Stimulated activated CD4-positive, alpha-beta T cell treated with anti-CD3 and anti-CD28 coated beads, Interleukin-1b, Interleukin-23, amount 100 ng/mL, for 24 hours (primary cell): ENCODE data around the gene COPS4.
"Not testable (repeated sequence)": the region's sequence is repeated elsewhere in the genome, so short reads cannot be mapped to it uniquely, and the experiment has no call there.

ENCODE experiments used
- DNase-seq, 4 experiments: peaks; one replicate each; pipeline ENCODE4 v3.0.0-alpha.2; 2020; ENCODE audit warnings: low read depth in 4 of 4, low spot score in 1 of 4

Gene COPS4

DNA sequence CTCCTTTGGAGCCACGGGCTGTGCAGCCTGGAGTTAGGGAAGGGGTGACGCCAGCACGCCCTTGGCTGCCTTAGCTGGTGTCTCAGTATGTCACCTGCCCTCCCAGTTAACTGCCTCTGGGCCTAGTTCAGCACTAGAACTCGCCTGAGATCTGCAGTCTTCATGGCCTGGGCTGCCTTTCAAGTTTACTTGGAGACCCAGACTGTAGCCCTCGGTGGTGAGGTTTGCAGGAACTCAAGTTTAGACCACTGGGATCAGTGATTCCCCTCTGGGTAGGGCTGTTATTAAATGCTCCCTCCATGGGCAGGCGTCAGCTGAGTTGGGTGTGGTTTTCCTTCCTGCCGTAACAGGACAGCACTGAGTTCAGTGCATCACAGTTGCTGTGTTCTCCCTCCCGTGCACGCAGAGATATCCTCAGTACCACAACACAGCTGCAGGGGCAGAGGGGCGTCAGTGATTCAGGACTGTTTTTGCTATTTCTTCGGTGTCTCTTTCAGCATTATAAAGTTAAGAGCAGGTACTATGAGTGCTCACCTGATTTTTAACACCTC lies 49.0 kb downstream of the COPS4 start:
- peak in 1 of 4 experiments; percentile 7 for DNase-seq

DNA sequence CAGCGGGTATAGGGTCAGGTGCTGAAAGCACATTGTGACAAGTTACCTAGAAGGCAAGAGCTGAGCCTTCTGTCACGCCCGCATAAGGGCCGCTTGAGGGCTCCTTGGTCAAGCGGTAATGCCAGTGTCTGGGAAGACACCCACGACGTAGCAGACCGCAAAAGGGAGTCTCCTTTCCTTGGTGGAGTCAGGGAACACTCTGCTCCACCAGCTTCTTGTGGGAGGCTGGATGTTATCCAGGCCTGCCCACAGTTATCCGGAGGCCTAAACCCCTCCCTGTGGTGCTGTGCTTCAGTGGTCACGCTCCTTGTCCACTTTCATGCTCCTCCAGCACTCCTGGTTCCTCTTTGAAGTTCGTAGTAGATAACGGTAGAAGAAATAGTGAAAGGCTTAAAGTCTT lies 50.0 kb downstream of the COPS4 start:
- DNase-seq = not testable (repeated sequence)

GRCh38 chr4:83089410-83090157 lies 54.6 kb downstream of the COPS4 start:
- no peak for DNase-seq

DNA sequence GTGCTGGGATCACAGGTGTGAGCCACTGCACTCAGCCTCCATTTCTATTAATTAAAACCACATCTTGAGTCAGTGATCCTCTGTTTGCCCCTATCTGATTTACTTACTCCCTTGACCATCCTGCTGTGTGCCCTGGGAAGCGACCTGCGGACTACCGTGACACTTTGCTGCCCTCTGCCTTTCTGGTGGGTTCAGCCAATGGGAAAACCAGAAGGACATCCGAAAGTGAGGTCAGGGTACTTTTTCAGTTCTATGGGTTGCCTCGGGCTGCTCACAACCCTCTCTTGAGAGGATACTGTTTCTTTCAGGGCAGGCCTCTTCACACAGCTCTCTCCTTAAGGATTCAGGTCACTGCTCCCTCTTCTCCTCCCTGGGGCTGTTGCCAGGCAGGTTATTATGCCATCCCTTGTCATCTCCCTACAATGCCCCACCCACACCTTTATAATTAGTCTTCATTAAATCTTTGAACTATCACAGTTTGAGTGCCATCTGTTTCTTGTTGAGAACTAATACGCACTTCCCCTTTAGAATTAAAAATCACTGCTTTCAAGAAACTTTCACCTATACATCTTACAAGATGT lies 58.2 kb downstream of the COPS4 start:
- no peak for DNase-seq

DNA sequence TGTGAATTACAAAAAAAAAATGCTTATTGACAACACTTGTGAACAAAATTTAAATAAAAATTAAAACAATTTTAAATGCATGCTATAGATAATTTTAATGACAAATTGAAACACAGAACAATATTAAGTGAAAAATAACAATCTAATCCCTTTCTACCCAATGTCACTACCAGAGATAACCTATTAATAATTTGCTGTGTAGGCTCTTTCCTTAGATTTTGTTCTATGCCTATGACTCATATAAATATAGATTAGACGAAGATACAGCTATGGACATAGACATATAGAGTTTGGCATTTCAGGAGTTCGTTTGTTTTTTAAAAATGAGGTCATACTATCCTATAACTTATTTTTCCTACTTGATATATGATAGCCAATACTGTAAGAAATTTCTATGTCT lies 61.4 kb downstream of the COPS4 start:
- no peak for DNase-seq

DNA sequence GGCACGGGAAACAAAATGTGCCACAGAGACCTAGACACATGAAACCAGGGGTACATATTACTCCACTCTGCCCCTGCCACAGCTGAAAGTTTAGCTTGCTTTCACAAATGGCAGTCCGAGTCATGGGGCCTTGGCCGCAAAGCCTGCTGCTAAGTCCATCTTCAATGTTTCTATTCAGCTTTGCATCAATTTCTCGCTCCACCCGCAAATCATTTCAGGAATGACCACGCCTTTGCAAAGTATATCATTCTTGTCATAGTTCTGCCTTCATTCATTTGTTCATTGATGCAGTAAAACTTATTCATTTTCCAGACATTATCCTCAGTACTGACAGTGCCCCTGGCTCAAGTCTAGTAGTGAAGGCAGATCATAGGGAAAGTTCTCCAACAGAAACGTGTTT lies 70.0 kb downstream of the COPS4 start:
- no peak for DNase-seq

GRCh38 chr4:83107631-83108030 lies 72.6 kb downstream of the COPS4 start:
- peak in 1 of 4 experiments; percentile 45 for DNase-seq

DNA sequence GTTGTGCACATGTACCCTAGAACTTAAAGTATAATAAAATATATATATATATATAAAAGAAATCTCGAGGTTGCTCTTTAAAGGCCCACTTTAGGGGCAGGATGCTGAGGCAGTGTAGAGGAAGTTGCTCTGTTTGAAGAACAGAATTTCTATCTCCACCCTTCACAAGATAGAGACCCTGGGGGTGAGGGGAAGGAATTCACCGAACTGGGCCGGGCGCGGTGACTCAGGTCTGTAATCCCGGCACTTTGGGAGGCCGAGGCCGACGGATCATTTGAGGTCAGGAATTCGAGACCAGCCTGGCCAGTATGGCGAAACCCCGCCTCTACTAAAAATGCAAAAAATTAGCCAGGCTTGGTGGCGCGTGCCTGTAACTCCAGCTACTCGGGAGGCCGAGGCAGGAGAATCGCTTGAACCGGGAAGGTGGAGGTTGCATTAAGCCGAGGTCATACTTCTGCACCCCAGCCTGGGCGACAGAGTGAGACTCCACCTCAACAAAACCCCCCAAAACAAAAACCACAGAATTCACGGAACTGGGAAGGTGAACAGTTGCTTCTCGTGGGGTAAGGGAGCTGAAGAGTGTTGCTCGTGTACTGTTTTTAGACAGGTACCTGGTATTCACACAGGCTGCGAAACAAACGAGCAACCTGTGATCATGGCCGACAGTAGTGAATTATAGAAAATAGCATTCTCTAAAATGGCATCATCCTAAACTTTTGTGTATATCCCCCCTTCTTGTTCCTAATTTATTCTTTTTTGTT lies 73.3 kb downstream of the COPS4 start:
- DNase-seq = no peak

- peak in 2 of 4 experiments; percentile 39 to 44 for DNase-seq
Measured at GRCh38 chr4:83109480-83110222, 74.7 kb downstream of the COPS4 start.

GRCh38 chr4:83110223-83110945 lies 75.4 kb downstream of the COPS4 start:
- DNase-seq = peak; percentile 71 to 89 (median 84)

DNA sequence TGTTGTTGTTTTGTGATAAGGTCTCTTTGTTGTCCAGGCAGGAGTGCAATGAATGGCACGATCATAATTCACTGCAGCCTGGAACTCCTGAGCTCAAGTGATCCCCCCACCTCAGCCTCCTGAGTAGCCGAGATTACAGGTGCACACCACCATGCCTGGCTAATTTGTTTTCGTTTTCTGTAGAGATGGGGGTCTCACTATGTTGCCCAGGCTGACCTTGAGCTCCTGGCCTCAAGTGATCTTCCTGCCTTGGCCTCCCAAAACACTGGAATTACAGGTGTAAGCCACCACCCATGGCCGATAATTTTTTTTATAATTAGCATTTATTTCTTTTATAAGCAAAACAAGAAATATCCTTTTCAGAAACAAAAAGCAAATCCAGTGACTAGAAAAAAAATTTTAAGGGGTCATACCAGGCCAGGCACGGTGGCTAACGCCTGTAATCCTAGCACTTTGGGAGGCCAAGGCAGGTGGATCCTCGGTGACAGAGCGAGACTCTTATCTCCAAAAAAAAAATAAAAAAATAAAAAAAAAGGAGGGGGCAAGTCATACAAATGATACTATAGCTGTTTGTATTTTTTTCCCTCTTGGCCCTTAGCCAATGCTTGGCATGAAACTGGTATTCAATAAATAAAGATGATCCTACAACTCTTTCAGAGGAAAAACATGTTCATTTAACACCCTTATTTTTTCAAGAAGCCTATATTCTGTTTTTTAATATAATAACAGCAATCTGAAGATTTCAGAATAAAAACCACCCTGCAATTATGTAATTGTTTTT lies 76.2 kb downstream of the COPS4 start:
- DNase-seq = no peak

- not testable (repeated sequence) for DNase-seq
Measured at GRCh38 chr4:83111751-83112141, 76.8 kb downstream of the COPS4 start.

DNA sequence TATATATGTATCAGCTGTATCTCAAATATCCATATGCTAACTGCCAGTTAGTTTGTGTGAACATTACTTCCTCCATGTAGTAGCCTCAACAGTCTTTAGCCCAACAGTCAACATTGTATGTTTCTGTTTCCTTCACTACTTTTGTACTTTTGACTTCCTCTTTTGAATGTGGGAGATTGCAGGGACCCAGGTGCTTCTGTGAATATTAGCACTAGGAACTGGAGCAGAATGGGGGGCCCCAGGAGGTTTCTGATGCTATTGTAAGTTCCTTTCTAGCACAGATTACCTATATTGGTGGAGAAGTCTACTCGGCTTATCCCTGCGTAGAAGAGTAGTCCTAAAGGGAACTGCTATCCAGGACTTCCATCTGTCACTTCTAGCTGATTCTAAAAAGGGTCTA lies 77.2 kb downstream of the COPS4 start:
- no peak for DNase-seq

GRCh38 chr4:83112678-83113428 lies 77.9 kb downstream of the COPS4 start:
- DNase-seq = peak in 1 of 4 experiments; percentile 26

- no peak for DNase-seq
Measured at GRCh38 chr4:83113429-83113786, 78.4 kb downstream of the COPS4 start.

DNA sequence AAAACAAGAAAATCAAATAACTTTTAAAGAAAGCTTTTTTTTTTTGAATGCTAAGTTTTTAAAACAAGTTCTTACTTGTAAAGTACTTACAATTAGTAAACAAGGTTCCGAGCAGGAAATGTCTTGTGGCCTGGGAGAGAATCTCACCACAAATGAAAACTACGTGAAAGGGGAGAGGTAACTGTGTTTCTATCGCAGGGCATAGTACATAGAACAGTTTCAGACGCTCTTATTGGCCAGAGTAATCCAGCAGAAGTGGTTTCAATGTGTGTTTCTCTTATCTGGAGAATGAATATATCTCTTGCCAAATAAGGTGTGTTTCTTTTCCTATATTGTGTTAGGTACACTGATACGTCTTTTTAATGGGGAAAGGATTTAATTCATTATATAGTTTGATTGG lies 79.6 kb downstream of the COPS4 start, which contains the start of gene PLAC8:
TSS of gene PLAC8 (minus strand) at position 154 of the 400 bp plus-strand sequence. CDS start 6,808 bp downstream, outside the sequence.
- DNase-seq = no peak

- no peak for DNase-seq
Measured at GRCh38 chr4:83115000-83115399, 80.0 kb downstream of the COPS4 start.

DNA sequence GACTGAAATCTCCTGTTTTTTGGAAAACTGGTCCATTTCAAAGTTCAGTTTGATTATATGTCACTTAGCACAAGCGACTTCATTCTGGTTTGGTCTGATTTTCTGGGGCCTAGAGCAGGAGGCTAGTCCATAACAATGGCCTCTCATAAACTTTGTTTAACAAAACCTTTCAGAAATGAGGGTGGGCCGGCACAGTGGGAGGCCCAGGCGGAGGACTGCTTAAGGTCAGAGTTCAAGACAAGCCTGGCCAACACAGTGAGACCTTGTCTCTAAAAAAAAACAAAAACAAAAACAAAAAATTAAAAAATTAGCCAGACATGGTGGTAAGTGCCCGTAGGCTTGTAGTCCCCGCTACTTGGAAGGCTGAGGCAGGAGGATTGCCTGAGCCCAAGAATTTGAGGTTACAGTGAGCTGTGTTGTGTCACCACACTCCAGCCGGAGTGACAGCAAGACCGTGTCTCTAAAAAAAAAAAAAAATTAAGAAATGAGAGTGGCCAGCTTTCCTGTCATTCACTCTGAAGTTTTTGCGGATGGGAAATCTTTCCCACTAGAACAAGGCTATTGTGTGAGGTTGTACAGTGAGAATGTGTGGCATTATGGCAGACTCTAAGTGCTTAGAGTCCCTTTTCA lies 80.8 kb downstream of the COPS4 start:
- DNase-seq = no peak
